CMK (cell line): ENCODE results near the gene HECW1.

Experiments
- DNase-seq: peaks from one replicate; pipeline ENCODE4 v3.0.0-alpha.2; 2010; ENCODE audit warnings: low read depth

HECW1 gene

GRCh38 chr7:43148161-43148731, 35.8 kb downstream of the HECW1 start:
- no peak for DNase-seq

GRCh38 chr7:43151076-43151475, 38.6 kb downstream of the HECW1 start:
- DNase-seq = no peak

- DNase-seq = no peak
Observed at GRCh38 chr7:43152696-43153095, 40.2 kb downstream of the HECW1 start.

- no peak for DNase-seq
Observed at GRCh38 chr7:43155636-43156035, 43.2 kb downstream of the HECW1 start.

- DNase-seq = no peak
Observed at GRCh38 chr7:43163885-43164284, 51.4 kb downstream of the HECW1 start.

GRCh38 chr7:43164757-43165156, 52.3 kb downstream of the HECW1 start:
- DNase-seq = no peak

GRCh38 chr7:43166686-43167085, 54.2 kb downstream of the HECW1 start:
- no peak for DNase-seq

- DNase-seq = no peak
Observed at GRCh38 chr7:43169076-43169475, 56.6 kb downstream of the HECW1 start.

GRCh38 chr7:43170571-43170970, 58.1 kb downstream of the HECW1 start:
- DNase-seq = no peak

- DNase-seq = no peak
Observed at GRCh38 chr7:43175570-43176200, 63.2 kb downstream of the HECW1 start.

GRCh38 chr7:43179393-43179792, 66.9 kb downstream of the HECW1 start:
- no peak for DNase-seq

- DNase-seq = no peak
Observed at GRCh38 chr7:43192806-43193460, 80.5 kb downstream of the HECW1 start.

GRCh38 chr7:43193893-43194292, 81.4 kb downstream of the HECW1 start:
- DNase-seq = no peak

GRCh38 chr7:43195256-43195655, 82.8 kb downstream of the HECW1 start:
- DNase-seq = no peak

- DNase-seq = no peak
Observed at GRCh38 chr7:43195768-43196167, 83.3 kb downstream of the HECW1 start.

GRCh38 chr7:43196379-43196778, 83.9 kb downstream of the HECW1 start:
- DNase-seq = no peak

- DNase-seq = no peak
Observed at GRCh38 chr7:43198016-43198415, 85.6 kb downstream of the HECW1 start.

GRCh38 chr7:43198599-43199090, 86.2 kb downstream of the HECW1 start:
- DNase-seq = no peak

GRCh38 chr7:43199371-43200160, 87.1 kb downstream of the HECW1 start:
- no peak for DNase-seq

GRCh38 chr7:43201912-43202311, 89.5 kb downstream of the HECW1 start:
- no peak for DNase-seq

GRCh38 chr7:43204081-43204480, 91.6 kb downstream of the HECW1 start:
- no peak for DNase-seq

- DNase-seq = no peak
Observed at GRCh38 chr7:43205171-43205795, 92.8 kb downstream of the HECW1 start.
